GM12878 (cell line): ENCODE data around the gene OR2AT4.

Source experiments
- BRCA1 ChIP-seq: IDR thresholded peaks from 2 replicates; pipeline ENCODE4 v1.6.1; 2011; ENCODE audit warnings: low read depth, low read length, improper control_type of control experiment
- CEBPZ ChIP-seq: fragments of 150-350 bp; IDR thresholded peaks from 2 replicates; pipeline ENCODE4 v1.6.1; 2016; ENCODE audit warnings: low read depth, low read length
- CTCF ChIP-seq, 3 experiments: IDR thresholded peaks in 2 of 3; conservative IDR thresholded peaks in 1 of 3; 2 replicates each; pipeline ENCODE4 v1.5.1; 2011; ENCODE audit warnings: low read depth in 3 of 3, low read length in 3 of 3, mild to moderate bottlenecking in 3 of 3, control low read depth in 2 of 3, moderate library complexity in 2 of 3, inconsistent platforms in 1 of 3, mixed read lengths in 1 of 3; ENCODE audit not compliant: control insufficient read depth in 2 of 3, insufficient read depth in 1 of 3; ENCODE audit errors: extremely low read depth in 1 of 3
- DPF2 ChIP-seq: fragments of 450-650 bp; IDR thresholded peaks from 2 replicates; pipeline ENCODE4 v1.6.1; 2017; ENCODE audit warnings: mild to moderate bottlenecking
- EED ChIP-seq: sonication (generic); IDR thresholded peaks from 2 replicates; pipeline ENCODE4 v1.6.1; 2016; ENCODE audit warnings: antibody characterized with exemption, low read depth
- ELK1 ChIP-seq: IDR thresholded peaks from 2 replicates; pipeline ENCODE4 v1.6.1; 2012; ENCODE audit warnings: low read depth, low read length, improper control_type of control experiment
- EP300 ChIP-seq, 2 experiments: fragments of 150-350 bp in 1 of 2; IDR thresholded peaks; 2 replicates each; pipeline ENCODE4 v1.6.1; 2011 to 2012; ENCODE audit warnings: low read depth in 2 of 2, low read length in 2 of 2, borderline replicate concordance in 1 of 2, improper control_type of control experiment in 1 of 2, inconsistent platforms in 1 of 2; ENCODE audit not compliant: control insufficient read depth in 1 of 2
- ETV6 ChIP-seq, 2 experiments: fragments of 450-650 bp in 1 of 2; IDR thresholded peaks in 1 of 2; conservative IDR thresholded peaks in 1 of 2; 2 replicates each; pipeline ENCODE4 v1.6.1; 2014; ENCODE audit warnings: antibody characterized with exemption in 1 of 2, borderline replicate concordance in 1 of 2, low read depth in 1 of 2, mild to moderate bottlenecking in 1 of 2, moderate library complexity in 1 of 2
- EZH2 ChIP-seq: IDR thresholded peaks from 2 replicates; pipeline ENCODE4 v1.6.1; 2012; ENCODE audit warnings: low read depth, mild to moderate bottlenecking, control low read depth, inconsistent platforms, low read length, borderline replicate concordance; ENCODE audit not compliant: control insufficient read depth
- JUNB ChIP-seq: IDR thresholded peaks from 2 replicates; pipeline ENCODE4 v1.6.1; 2016; ENCODE audit warnings: antibody characterized with exemption, mild to moderate bottlenecking
- POLR2A ChIP-seq: IDR thresholded peaks from 2 replicates; pipeline ENCODE4 v1.6.1; 2011; ENCODE audit warnings: low read depth, mild to moderate bottlenecking, low read length
- POLR2AphosphoS2 ChIP-seq: IDR thresholded peaks from 2 replicates; pipeline ENCODE4 v1.6.1; 2011; ENCODE audit warnings: low read depth, mild to moderate bottlenecking, low read length, improper control_type of control experiment, moderate library complexity
- RFX5 ChIP-seq: IDR thresholded peaks from 2 replicates; pipeline ENCODE4 v1.6.1; 2011; ENCODE audit warnings: low read depth, low read length, improper control_type of control experiment
- ZNF207 ChIP-seq: fragments of 450-650 bp; IDR thresholded peaks from 2 replicates; pipeline ENCODE4 v1.6.1; 2014; ENCODE audit warnings: antibody characterized with exemption, mild to moderate bottlenecking, borderline replicate concordance

GRCh38 chr11:75031771-75032549 is 64.7 kb downstream of the OR2AT4 start:
- TF ChIP-seq JUNB (no peak), CTCF (IDR thresholded peaks at IDR 0.05 in 2 of 3, conservative IDR thresholded peaks at IDR 0.05 in 1 of 3; ENCODE audit: control insufficient read depth in 2 of 3, extremely low read depth in 1 of 3, insufficient read depth in 1 of 3, low read depth in 3 of 3, low read length in 3 of 3) (peak; percentile 78 to 86 (median 79)), POLR2A (no peak), EED (no peak), POLR2AphosphoS2 (no peak), CEBPZ (no peak), BRCA1 (no peak), ELK1 (no peak), ZNF207 (no peak), DPF2 (no peak), ETV6 (conservative IDR thresholded peaks at IDR 0.05 in 1 of 2, IDR thresholded peaks at IDR 0.05 in 1 of 2; ENCODE audit: borderline replicate concordance in 1 of 2, low read depth in 1 of 2) (no peak), EP300 (IDR thresholded peaks at IDR 0.05; ENCODE audit: borderline replicate concordance in 1 of 2, control insufficient read depth in 1 of 2, low read depth in 2 of 2, low read length in 2 of 2) (no peak), EZH2 (no peak), RFX5 (no peak)
